IMR-90 (cell line): Measurements from ENCODE around the gene EXOC6B. TPM values are rescaled to one million over a fixed set of nuclear protein-coding genes. Genes with fewer than 3 reads are reported as not detected.

Source experiments
- ATAC-seq: fragments of 200-7000 bp; cut with Tn5 transposase; 2 replicates; pipeline ENCODE4 v1.9.1; 2020; ENCODE audit warnings: low read depth, mild to moderate bottlenecking, moderate library complexity
- BruUV-seq: library from RNA; stranded (reverse); fragments of 400-500 nt; replicated peaks from 2 replicates; lab custom pipeline; 2021; lab: Mats Ljungman, UMichigan
- CTCF ChIA-PET: fragments of 300-600 bp; formaldehyde crosslinking; extraction: SDS; loops from one replicate; lab custom pipeline; 2021; ENCODE audit warnings: antibody characterized with exemption; lab: Yijun Ruan, JAX
- POLR2A ChIA-PET: fragments of 300-600 bp; sonication (Branson Sonifier 250); formaldehyde crosslinking; loops from one replicate; lab custom pipeline; 2022; ENCODE audit warnings: antibody characterized with exemption; ENCODE audit not compliant: unreplicated experiment; lab: Charles Lee
- DNase-seq: peaks from one replicate; pipeline ENCODE4 v3.0.0; 2013
- H2AFZ ChIP-seq: replicated peaks from 2 replicates; pipeline ENCODE3; 2013; ENCODE audit warnings: low read length, mild to moderate bottlenecking; ENCODE audit not compliant: poor library complexity
- H2AK5ac ChIP-seq: 2 replicates; pipeline ENCODE4 v1.6.1; 2013; ENCODE audit warnings: low read depth, low read length, inconsistent platforms
- H2AK9ac ChIP-seq: replicated peaks from 2 replicates; pipeline ENCODE3; 2013; ENCODE audit warnings: mild to moderate bottlenecking, low read depth, low read length, moderate library complexity; ENCODE audit not compliant: poor library complexity
- H2BK120ac ChIP-seq: 2 replicates; pipeline ENCODE4 v1.6.1; 2013; ENCODE audit warnings: low read depth, low read length, inconsistent platforms
- H2BK15ac ChIP-seq: 3 replicates; pipeline ENCODE4 v1.6.1; 2013; ENCODE audit warnings: low read depth, low read length, inconsistent platforms
- H2BK20ac ChIP-seq: 2 replicates; pipeline ENCODE4 v1.6.1; 2013; ENCODE audit warnings: low read depth, mild to moderate bottlenecking, inconsistent platforms, low read length, moderate library complexity
- H2BK5ac ChIP-seq: 2 replicates; pipeline ENCODE4 v1.6.1; 2013; ENCODE audit warnings: mild to moderate bottlenecking, low read depth, low read length, inconsistent platforms; ENCODE audit not compliant: poor library complexity, severe bottlenecking
- H3K14ac ChIP-seq: replicated peaks from 2 replicates; pipeline ENCODE4 v1.6.1; 2013; ENCODE audit warnings: low read depth, low read length, inconsistent platforms
- H3K18ac ChIP-seq: 2 replicates; pipeline ENCODE4 v1.6.1; 2013; ENCODE audit warnings: low read depth, low read length, control low read depth
- H3K23ac ChIP-seq: 2 replicates; pipeline ENCODE4 v1.6.1; 2013; ENCODE audit warnings: low read depth, low read length, inconsistent platforms
- H3K27ac ChIP-seq: 2 replicates; pipeline ENCODE4 v1.5.1; 2013; ENCODE audit warnings: mild to moderate bottlenecking, control low read depth, low read length; ENCODE audit not compliant: insufficient read depth
- H3K27me3 ChIP-seq: 2 replicates; pipeline ENCODE4 v1.6.1; 2013; ENCODE audit warnings: low read length; ENCODE audit not compliant: control insufficient read depth, insufficient read depth
- H3K36me3 ChIP-seq: 2 replicates; pipeline ENCODE4 v1.6.1; 2013; ENCODE audit warnings: low read length, mixed read lengths; ENCODE audit not compliant: control insufficient read depth, insufficient read depth
- H3K4ac ChIP-seq: 2 replicates; pipeline ENCODE4 v1.6.1; 2013; ENCODE audit warnings: low read depth, low read length, inconsistent platforms
- H3K4me1 ChIP-seq: 2 replicates; pipeline ENCODE4 v1.6.1; 2013; ENCODE audit warnings: low read length, mixed read lengths; ENCODE audit not compliant: control insufficient read depth, insufficient read depth
- H3K4me2 ChIP-seq: 2 replicates; pipeline ENCODE4 v1.6.1; 2013; ENCODE audit warnings: low read depth, mild to moderate bottlenecking, control low read depth, low read length, moderate library complexity
- H3K4me3 ChIP-seq: 2 replicates; pipeline ENCODE4 v1.5.1; 2013; ENCODE audit warnings: low read depth, mild to moderate bottlenecking, control low read depth, low read length, moderate library complexity; ENCODE audit not compliant: insufficient read depth
- H3K56ac ChIP-seq: 2 replicates; pipeline ENCODE4 v1.6.1; 2013; ENCODE audit warnings: low read length, inconsistent platforms; ENCODE audit not compliant: insufficient read depth; ENCODE audit errors: extremely low read depth
- H3K79me1 ChIP-seq, 2 experiments: 2 replicates each; pipeline ENCODE4 v1.6.1; 2013; ENCODE audit warnings: low read length in 2 of 2, inconsistent platforms in 1 of 2, low read depth in 1 of 2
- H3K9ac ChIP-seq: 2 replicates; pipeline ENCODE4 v1.6.1; 2013; ENCODE audit warnings: low read depth, low read length, control low read depth
- H3K9me1 ChIP-seq: 2 replicates; pipeline ENCODE4 v1.6.1; 2013; ENCODE audit warnings: low read length, inconsistent platforms; ENCODE audit not compliant: insufficient read depth
- H3K9me3 ChIP-seq: 2 replicates; pipeline ENCODE4 v1.6.1; 2013; ENCODE audit warnings: low read length; ENCODE audit not compliant: control insufficient read depth, insufficient read depth
- H4K20me1 ChIP-seq: 2 replicates; pipeline ENCODE4 v1.6.1; 2013; ENCODE audit warnings: low read length, inconsistent platforms; ENCODE audit not compliant: insufficient read depth
- H4K5ac ChIP-seq: 2 replicates; pipeline ENCODE4 v1.6.1; 2013; ENCODE audit warnings: mild to moderate bottlenecking, low read depth, low read length, control low read depth
- H4K8ac ChIP-seq, 2 experiments: 2 replicates each; pipeline ENCODE4 v1.6.1; 2013; ENCODE audit warnings: low read depth in 2 of 2, low read length in 2 of 2, control low read depth in 1 of 2, inconsistent platforms in 1 of 2
- H4K91ac ChIP-seq: 2 replicates; pipeline ENCODE4 v1.6.1; 2013; ENCODE audit warnings: low read depth, low read length, inconsistent platforms; ENCODE audit not compliant: insufficient read depth
- MAFK ChIP-seq: IDR thresholded peaks from 2 replicates; pipeline ENCODE4 v1.6.1; 2012; ENCODE audit warnings: low read depth, low read length, improper control_type of control experiment
- MXI1 ChIP-seq: IDR thresholded peaks from 2 replicates; pipeline ENCODE4 v1.6.1; 2012; ENCODE audit warnings: low read depth, mild to moderate bottlenecking, low read length, moderate library complexity, borderline replicate concordance
- POLR2A ChIP-seq: IDR thresholded peaks from 2 replicates; pipeline ENCODE4 v1.6.1; 2012; ENCODE audit warnings: mild to moderate bottlenecking, low read depth, low read length
- RAD21 ChIP-seq: IDR thresholded peaks from 2 replicates; pipeline ENCODE4 v1.6.1; 2012; ENCODE audit warnings: low read length, improper control_type of control experiment
- SMC3 ChIP-seq: fragments of 150-350 bp; IDR thresholded peaks from 2 replicates; pipeline ENCODE4 v1.6.1; 2016; ENCODE audit warnings: low read depth, mild to moderate bottlenecking, antibody characterized with exemption, low read length, moderate library complexity
- WGBS, 2 experiments: methylation state at CpG; one replicate each; pipeline versions ENCODE4 v1.1.5 to v1.1.7; 2013; ENCODE audit warnings: missing lambda C conversion rate in 2 of 2; ENCODE audit not compliant: insufficient read length in 1 of 2; ENCODE audit errors: extremely low coverage in 2 of 2; 5-methylcytosine and 5-hydroxymethylcytosine counted together
- dilution Hi-C: fragments of 300-500 bp; cut with HindIII; formaldehyde crosslinking; loops from one replicate; pipeline ENCODE4 v1.14.3; 2018; ENCODE audit warnings: low sequenced_read_pairs; ENCODE audit not compliant: unreplicated experiment
- in situ Hi-C: fragments of 300-500 bp; cut with MboI; formaldehyde crosslinking; loops from 3 replicates; pipeline ENCODE4 v1.14.3; 2019; ENCODE audit warnings: low sequenced_read_pairs, inconsistent platforms, mixed read lengths
- intact Hi-C: fragments of 100-400 bp; cut with micrococcal nuclease; formaldehyde crosslinking; loops from 2 replicates; pipeline ENCODE4 v1.10.0; 2022
- polyA plus RNA-seq, 3 experiments: library from polyadenylated mRNA; depleted of rRNA; stranded (reverse); fragments of >200 nt; gene quantifications; 2 replicates each; pipeline ENCODE4 v1.2.3, GENCODE V29; 2012; ENCODE audit warnings: low replicate concordance in 1 of 3
- total RNA-seq: library from RNA; depleted of rRNA; stranded (reverse); fragments of >200 nt; gene quantifications from 2 replicates; pipeline ENCODE4 v1.2.3, GENCODE V29; 2012
- TF ChIP-seq, protein P1 (sequence below): conservative IDR thresholded peaks from 2 replicates; pipeline ENCODE4 v1.5.1; 2012; ENCODE audit warnings: mild to moderate bottlenecking, low read depth, low read length, improper control_type of control experiment

The EXOC6B gene
- total and polyA plus RNA-seq, 2 of the 4 experiments (the other 2 are of a cell fraction): 10.2 to 29.4 TPM

DNA sequence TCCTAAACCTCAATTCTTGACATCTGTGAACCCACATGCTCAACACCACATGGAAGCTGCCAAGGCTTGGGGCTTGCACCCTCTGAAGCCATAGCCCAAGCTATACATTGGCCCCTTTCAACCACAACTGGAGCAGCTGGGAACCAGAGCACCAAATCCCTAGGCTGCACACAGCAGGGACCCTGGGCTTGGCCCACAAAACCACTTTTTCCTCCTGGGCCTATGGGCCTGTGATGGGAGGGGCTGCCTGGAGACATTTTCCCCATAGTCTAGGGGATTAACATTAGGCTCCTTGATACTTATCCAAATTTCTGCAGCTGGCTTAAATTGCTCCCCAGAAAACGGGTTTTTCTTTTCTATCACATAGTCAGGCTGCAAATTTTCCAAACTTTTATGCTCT, 40.3 kb downstream of the EXOC6B start:
- Histone ChIP-seq H2BK15ac (no peak overlapping the region), H3K14ac (no peak overlapping the region), H3K4me2 (no peak overlapping the region), H3K4ac (no peak overlapping the region), H3K4me1 (no peaks in the 10 kb centered on the region), H2BK20ac (no peak overlapping the region), H3K79me1 (peaks cover 17 to 33% of the 10 kb centered on the region in 2 experiments; a peak in 3 of 4 replicates), H2BK5ac (no peak overlapping the region), H3K23ac (no peak overlapping the region), H4K8ac (no peak overlapping the region), H2BK120ac (no peak overlapping the region), H4K20me1 (peaks cover 4% of the 10 kb centered on the region), H3K9ac (no peak overlapping the region), H4K91ac (no peak overlapping the region), H3K4me3 (no peak overlapping the region), H3K27ac (no peak overlapping the region), H3K27me3 (no peaks in the 10 kb centered on the region), H2AK5ac (no peak overlapping the region), H2AFZ (no peak overlapping the region), H4K5ac (no peak overlapping the region), H3K18ac (no peak overlapping the region), H3K9me3 (no peaks in the 10 kb centered on the region), H3K36me3 (no peaks in the 10 kb centered on the region), H3K9me1 (no peaks in the 10 kb centered on the region), H2AK9ac (no peak overlapping the region), H3K56ac (no peak overlapping the region)
- ChIA-PET POLR2A (no interaction called here), CTCF (no interaction called here)
- BruUV-seq: no TSS peak
- WGBS, 2 experiments: no CpG with 5 or more reads among the region's 1 CpG
- ATAC-seq (no peak), DNase-seq (no peak)
- dilution Hi-C loops (no loop called here), in situ Hi-C loops (no loop called here), intact Hi-C loops (no loop called here)
- TF ChIP-seq MAFK (no peak), RAD21 (no peak), POLR2A (no peak), MXI1 (no peak), SMC3 (no peak)
- TF ChIP-seq, protein P1, sequence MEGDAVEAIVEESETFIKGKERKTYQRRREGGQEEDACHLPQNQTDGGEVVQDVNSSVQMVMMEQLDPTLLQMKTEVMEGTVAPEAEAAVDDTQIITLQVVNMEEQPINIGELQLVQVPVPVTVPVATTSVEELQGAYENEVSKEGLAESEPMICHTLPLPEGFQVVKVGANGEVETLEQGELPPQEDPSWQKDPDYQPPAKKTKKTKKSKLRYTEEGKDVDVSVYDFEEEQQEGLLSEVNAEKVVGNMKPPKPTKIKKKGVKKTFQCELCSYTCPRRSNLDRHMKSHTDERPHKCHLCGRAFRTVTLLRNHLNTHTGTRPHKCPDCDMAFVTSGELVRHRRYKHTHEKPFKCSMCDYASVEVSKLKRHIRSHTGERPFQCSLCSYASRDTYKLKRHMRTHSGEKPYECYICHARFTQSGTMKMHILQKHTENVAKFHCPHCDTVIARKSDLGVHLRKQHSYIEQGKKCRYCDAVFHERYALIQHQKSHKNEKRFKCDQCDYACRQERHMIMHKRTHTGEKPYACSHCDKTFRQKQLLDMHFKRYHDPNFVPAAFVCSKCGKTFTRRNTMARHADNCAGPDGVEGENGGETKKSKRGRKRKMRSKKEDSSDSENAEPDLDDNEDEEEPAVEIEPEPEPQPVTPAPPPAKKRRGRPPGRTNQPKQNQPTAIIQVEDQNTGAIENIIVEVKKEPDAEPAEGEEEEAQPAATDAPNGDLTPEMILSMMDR: no peak
